K562 (cell line): Measurements from ENCODE around the gene SPINT1. TPM values are rescaled to one million over a fixed set of nuclear protein-coding genes. Genes with fewer than 3 reads are reported as not detected.

Source experiments
- ATF3 ChIP-seq, 2 experiments: fragments of 450-650 bp in 1 of 2; sonication (generic) in 1 of 2; formaldehyde crosslinking in 1 of 2; IDR thresholded peaks in 1 of 2; conservative IDR thresholded peaks in 1 of 2; 2 replicates each; pipeline versions ENCODE4 v1.6.1 to v1.8.1; 2016 to 2023; ENCODE audit warnings: mild to moderate bottlenecking in 2 of 2, moderate library complexity in 2 of 2, inconsistent platforms in 1 of 2, missing genetic modification reagents in 1 of 2
- CBFA2T2 ChIP-seq: fragments of 450-650 bp; conservative IDR thresholded peaks from 2 replicates; pipeline ENCODE4 v1.6.1; 2017; ENCODE audit warnings: mild to moderate bottlenecking
- CBX2 ChIP-seq: fragments of 200-600 bp; sonication (generic); IDR thresholded peaks from one replicate; pipeline ENCODE4 v1.6.1; 2012; ENCODE audit warnings: mild to moderate bottlenecking, low read length, inconsistent platforms; ENCODE audit not compliant: insufficient read depth, poor library complexity, severe bottlenecking
- E2F5 ChIP-seq: sonication (generic); formaldehyde crosslinking; IDR thresholded peaks from 2 replicates; pipeline ENCODE4 v1.8.0; 2022; ENCODE audit warnings: mild to moderate bottlenecking, missing genetic modification reagents
- ETV5 ChIP-seq: sonication (generic); formaldehyde crosslinking; IDR thresholded peaks from 2 replicates; pipeline ENCODE4 v1.4.0; 2020; ENCODE audit warnings: low read depth, mild to moderate bottlenecking, missing genetic modification reagents
- GABPB1 ChIP-seq: sonication (generic); formaldehyde crosslinking; IDR thresholded peaks from 2 replicates; pipeline ENCODE4 v1.8.0; 2022; ENCODE audit warnings: mild to moderate bottlenecking, missing genetic modification reagents
- KLF1 ChIP-seq: fragments of 450-650 bp; IDR thresholded peaks from 2 replicates; pipeline ENCODE4 v1.6.1; 2016; ENCODE audit warnings: missing genetic modification characterization, missing compliant biosample characterization
- MAFK ChIP-seq: IDR thresholded peaks from 2 replicates; pipeline ENCODE4 v1.6.1; 2011; ENCODE audit warnings: low read length, improper control_type of control experiment
- NBN ChIP-seq: fragments of 450-650 bp; IDR thresholded peaks from 2 replicates; pipeline ENCODE4 v1.6.1; 2016; ENCODE audit warnings: low read depth, mild to moderate bottlenecking
- NCOA4 ChIP-seq: fragments of 450-650 bp; IDR thresholded peaks from 2 replicates; pipeline ENCODE4 v1.6.1; 2018; ENCODE audit warnings: mild to moderate bottlenecking; ENCODE audit not compliant: partially characterized antibody
- POLR2B ChIP-seq: fragments of 450-650 bp; IDR thresholded peaks from 2 replicates; pipeline ENCODE4 v1.6.1; 2018; ENCODE audit warnings: low read depth; ENCODE audit not compliant: partially characterized antibody
- SAFB2 ChIP-seq: fragments of 200-400 bp; formaldehyde crosslinking; IDR thresholded peaks from 2 replicates; pipeline ENCODE4 v1.6.1; 2018; ENCODE audit warnings: borderline replicate concordance, low read length, low read depth, moderate library complexity; ENCODE audit not compliant: severe bottlenecking
- SMC3 ChIP-seq: conservative IDR thresholded peaks from 2 replicates; pipeline ENCODE4 v1.6.1; 2011; ENCODE audit warnings: low read depth, low read length, improper control_type of control experiment; ENCODE audit not compliant: insufficient read depth
- TAF1 ChIP-seq: IDR thresholded peaks from 2 replicates; pipeline ENCODE4 v1.6.1; 2011; ENCODE audit warnings: mild to moderate bottlenecking, low read length, moderate library complexity; ENCODE audit not compliant: insufficient read depth, control insufficient read depth, severe bottlenecking; ENCODE audit errors: extremely low read depth
- TFAP4 ChIP-seq: sonication (generic); formaldehyde crosslinking; IDR thresholded peaks from 2 replicates; pipeline ENCODE4 v1.8.0; 2022; ENCODE audit warnings: missing genetic modification reagents, mild to moderate bottlenecking, moderate library complexity, borderline replicate concordance
- THRA ChIP-seq: fragments of 450-650 bp; IDR thresholded peaks from 2 replicates; pipeline ENCODE4 v1.6.1; 2017; ENCODE audit warnings: mild to moderate bottlenecking, moderate library complexity
- TRIM24 ChIP-seq, 2 experiments: fragments of 450-650 bp; IDR thresholded peaks; 2 replicates each; pipeline ENCODE4 v1.6.1; 2016
- U2AF1 ChIP-seq: fragments of 200-400 bp; formaldehyde crosslinking; optimal IDR thresholded peaks from 2 replicates; pipeline ENCODE3; 2017; ENCODE audit warnings: mild to moderate bottlenecking, low read depth, low read length, moderate library complexity
- ZNF639 ChIP-seq, 2 experiments: fragments of 200-800 bp in 1 of 2; sonication (Bioruptor generic) in 1 of 2; sonication (generic) in 1 of 2; formaldehyde crosslinking in 1 of 2; IDR thresholded peaks in 1 of 2; conservative IDR thresholded peaks in 1 of 2; 2 replicates each; pipeline versions ENCODE4 v1.5.0 to v1.6.1; 2016 to 2020; ENCODE audit warnings: missing compliant biosample characterization in 1 of 2, missing genetic modification characterization in 1 of 2, missing genetic modification reagents in 1 of 2
- polyA plus RNA-seq, 8 experiments: library from polyadenylated mRNA; depleted of rRNA in 4 of 8; stranded (reverse) in 5 of 8; unstranded in 3 of 8; fragments of >200 nt; fragmentation: Nextera tagmentation in 2 of 8; fragmentation: Illumina TruSeq in 1 of 8; extraction: Ambion mirVana in 2 of 8; extraction: Trizol in 1 of 8; gene quantifications; 2 replicates each; pipeline versions ENCODE4 v1.2.1 to v1.2.3, GENCODE V29; 2011 to 2014; ENCODE audit warnings: inconsistent platforms in 1 of 8, missing spikeins in 1 of 8
- total RNA-seq, 7 experiments: library from RNA; depleted of rRNA in 6 of 7; stranded (reverse); fragments of >200 nt in 6 of 7; fragmentation: Illumina TruSeq in 2 of 7; extraction: Trizol in 2 of 7; gene quantifications; 2 replicates each; pipeline versions ENCODE4 v1.2.1 to v1.2.3, GENCODE V29; 2011 to 2021; ENCODE audit warnings: low replicate concordance in 1 of 7

SPINT1 gene
- total and polyA plus RNA-seq, 9 of the 15 experiments (the other 6 are each of a cell fraction or from before 2014, with no cell fraction given) = 0.78 to 4.5 (median 1.5) TPM

GRCh38 chr15:40857601-40858341, 13.9 kb downstream of the SPINT1 start (continued):
- no peak for TF ChIP-seq CBX2
- TF ChIP-seq TRIM24 (IDR thresholded peaks at IDR 0.05) = no peak
- TF ChIP-seq CBFA2T2 = no peak
- TF ChIP-seq SAFB2 = no peak
- TF ChIP-seq KLF1 = no peak
- no peak for TF ChIP-seq POLR2B
- TF ChIP-seq THRA = no peak
- peak; percentile 52; the same call in 1 of the 2 replicates for TF ChIP-seq ETV5 (CRISPR knock-in tag)
- no peak for TF ChIP-seq ZNF639 (CRISPR knock-in tag; conservative IDR thresholded peaks at IDR 0.05 in 1 of 2, IDR thresholded peaks at IDR 0.05 in 1 of 2)
- peak; percentile 60; the same call in 1 of the 2 replicates for TF ChIP-seq TFAP4
- no peak for TF ChIP-seq ATF3 (IDR thresholded peaks at IDR 0.05)
- 0 out of 2 replicates have a peak, but pooled peaks have one; percentile 49 for TF ChIP-seq ATF3 (CRISPR knock-in tag; conservative IDR thresholded peaks at IDR 0.05)
- no peak for TF ChIP-seq NCOA4
- peak; percentile 88 for TF ChIP-seq SMC3
- no peak for TF ChIP-seq U2AF1
- no peak for TF ChIP-seq GABPB1 (CRISPR knock-in tag)
- TF ChIP-seq MAFK = peak; percentile 6; the same call in 1 of the 2 replicates
- TF ChIP-seq E2F5 (CRISPR knock-in tag) = no peak
- TF ChIP-seq NBN = no peak
- no peak for TF ChIP-seq TAF1
